Smooth muscle cell (in vitro differentiated cells): ENCODE results near the gene LYRM4. TPM values are rescaled to one million over a fixed set of nuclear protein-coding genes. Genes with fewer than 3 reads are reported as not detected.

ENCODE experiments used
- DNase-seq: peaks from one replicate; lab custom pipeline; 2025; ENCODE audit not compliant: unreplicated experiment; lab: John Stamatoyannopoulos, UW
- H2AFZ ChIP-seq: fragments of 200-600 bp; sonication (generic); 2 replicates; pipeline ENCODE4 v1.6.0; 2016; ENCODE audit warnings: antibody characterized with exemption, low read depth, mild to moderate bottlenecking
- H3F3A ChIP-seq: fragments of 200-600 bp; sonication (generic); 2 replicates; pipeline ENCODE4 v1.6.0; 2017; ENCODE audit warnings: antibody characterized with exemption, low read depth
- H3K27ac ChIP-seq: fragments of 200-600 bp; sonication (generic); 2 replicates; pipeline ENCODE4 v1.5.1; 2016; ENCODE audit warnings: low read depth, mild to moderate bottlenecking
- H3K27me3 ChIP-seq: fragments of 200-600 bp; sonication (generic); 2 replicates; pipeline ENCODE4 v1.6.1; 2016; ENCODE audit warnings: low read depth, mild to moderate bottlenecking
- H3K36me3 ChIP-seq: fragments of 200-600 bp; sonication (generic); 2 replicates; pipeline ENCODE4 v1.5.1; 2016; ENCODE audit warnings: low read depth
- H3K4me1 ChIP-seq: fragments of 200-600 bp; sonication (generic); 2 replicates; pipeline ENCODE4 v1.5.1; 2016; ENCODE audit warnings: low read depth
- H3K4me2 ChIP-seq: fragments of 200-600 bp; sonication (generic); 2 replicates; pipeline ENCODE4 v1.6.0; 2016; ENCODE audit warnings: mild to moderate bottlenecking
- H3K4me3 ChIP-seq: fragments of 200-600 bp; sonication (generic); 2 replicates; pipeline ENCODE4 v1.5.1; 2016; ENCODE audit warnings: mild to moderate bottlenecking
- H3K79me2 ChIP-seq: fragments of 200-600 bp; sonication (generic); 2 replicates; pipeline ENCODE4 v1.6.0; 2016; ENCODE audit warnings: low read depth, mild to moderate bottlenecking
- H3K9ac ChIP-seq: fragments of 200-600 bp; sonication (generic); 2 replicates; pipeline ENCODE4 v1.6.0; 2016; ENCODE audit warnings: low read depth
- H3K9me3 ChIP-seq: fragments of 200-600 bp; sonication (generic); replicated peaks from 2 replicates; pipeline ENCODE4 v1.5.1; 2016; ENCODE audit warnings: low read depth
- H4K20me1 ChIP-seq: fragments of 200-600 bp; sonication (generic); 2 replicates; pipeline ENCODE4 v1.6.0; 2016; ENCODE audit warnings: low read depth
- CTCF ChIP-seq: fragments of 200-600 bp; sonication (generic); IDR thresholded peaks from 2 replicates; pipeline ENCODE4 v1.5.1; 2017; ENCODE audit warnings: borderline replicate concordance, mild to moderate bottlenecking, antibody characterized with exemption; ENCODE audit not compliant: insufficient read depth, poor library complexity, severe bottlenecking
- WGBS: methylation state at CpG from one replicate; pipeline ENCODE4 v1.1.7; 2016; ENCODE audit warnings: low lambda C conversion rate; 5-methylcytosine and 5-hydroxymethylcytosine counted together
- polyA plus RNA-seq: library from polyadenylated mRNA; unstranded; fragments of >200 nt; fragmentation: Nextera tagmentation; extraction: Ambion mirVana; gene quantifications from 2 replicates; pipeline ENCODE4 v1.2.1, GENCODE V29; 2016
- total RNA-seq: library from RNA; depleted of rRNA; stranded (reverse); fragments of >200 nt; gene quantifications from 2 replicates; pipeline ENCODE4 v1.2.3, GENCODE V29; 2014

The LYRM4 gene
- total and polyA plus RNA-seq, 2 experiments from 2014 or later, result 26.1 to 27.1 TPM

DNA sequence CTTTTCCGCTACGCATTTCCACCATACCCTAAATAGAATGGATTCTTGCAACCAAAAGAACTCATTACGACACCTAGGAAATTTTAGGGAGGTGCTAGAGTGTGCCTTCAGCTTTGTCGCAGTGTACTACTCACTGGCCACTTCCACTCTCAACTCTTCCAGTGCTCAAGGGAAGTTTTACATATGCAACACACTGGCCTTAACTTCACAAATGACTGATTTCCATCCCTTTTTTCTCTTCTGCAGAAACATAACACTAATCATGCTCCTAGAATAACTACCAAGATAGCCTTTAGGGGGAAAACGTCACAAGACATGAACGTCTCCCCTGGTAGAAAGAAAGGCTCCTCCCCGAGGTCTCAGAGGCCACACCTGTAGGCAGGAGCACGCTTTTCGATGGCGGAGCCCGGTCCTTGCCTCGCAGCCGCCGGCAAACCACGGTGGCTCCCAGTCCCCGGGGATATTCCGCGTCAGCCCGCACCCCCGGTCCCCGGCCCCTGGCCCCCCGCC, 584 bp downstream of the LYRM4 start:
- Histone ChIP-seq H3K4me1 (peaks cover 16% of the 10 kb centered on the region), H3K4me2 (peak overlapping the region; percentile 98), H4K20me1 (no peaks in the 10 kb centered on the region), H3K36me3 (no peaks in the 10 kb centered on the region), H3K9ac (peak overlapping the region; percentile 99), H3F3A (no peaks in the 10 kb centered on the region), H2AFZ (peak overlapping the region; percentile 99), H3K27me3 (no peaks in the 10 kb centered on the region), H3K27ac (peak overlapping the region; percentile 98), H3K79me2 (peaks cover 54% of the 10 kb centered on the region), H3K4me3 (peak overlapping the region; percentile 94), H3K9me3 (no peaks in the 10 kb centered on the region)
- 2% methylated on average over 21 of the region's 22 CpGs for WGBS
- peak; percentile 58 for DNase-seq
- no peak for TF ChIP-seq CTCF

DNA sequence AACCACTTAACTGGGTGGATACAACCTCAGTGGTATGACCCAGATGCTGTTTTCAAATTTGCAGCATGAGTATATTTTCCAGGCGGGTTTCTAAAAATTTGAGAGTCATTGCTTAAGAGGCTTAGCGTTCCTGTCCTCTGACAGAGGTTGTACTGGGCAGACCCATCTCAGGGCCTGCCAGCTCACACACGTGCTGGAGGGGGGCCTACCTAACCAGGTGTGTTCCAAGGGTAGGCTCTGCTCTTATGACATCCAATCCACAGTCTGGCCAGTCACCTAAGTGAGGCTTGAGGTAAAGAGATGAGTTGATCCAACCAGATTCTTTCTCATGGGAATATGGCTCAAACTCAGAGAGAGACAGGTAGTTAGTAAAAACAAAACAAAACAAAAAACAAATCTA, 1.3 kb downstream of the LYRM4 start:
- Histone ChIP-seq H3K9me3 (no peaks in the 10 kb centered on the region), H3K4me3 (peak overlapping the region; percentile 94), H3K4me2 (peak overlapping the region; percentile 98), H3F3A (no peaks in the 10 kb centered on the region), H3K36me3 (no peaks in the 10 kb centered on the region), H3K79me2 (peaks cover 47% of the 10 kb centered on the region), H3K27me3 (no peaks in the 10 kb centered on the region), H3K27ac (peak overlapping the region; percentile 98), H2AFZ (no peak overlapping the region), H3K9ac (no peak overlapping the region), H3K4me1 (peaks cover 16% of the 10 kb centered on the region), H4K20me1 (no peaks in the 10 kb centered on the region)
- DNase-seq, result no peak
- 72% methylated on average over 3 of the region's 3 CpGs for WGBS
- TF ChIP-seq CTCF, result no peak

- no peak overlapping the region for H3K4me2 ChIP-seq
- H3K79me2 ChIP-seq, result peaks cover 26% of the 10 kb centered on the region
- H3K36me3 ChIP-seq, result no peaks in the 10 kb centered on the region
- WGBS, result 97% methylated on average over 8 of the region's 8 CpGs
- H3K27me3 ChIP-seq, result no peaks in the 10 kb centered on the region
- TF ChIP-seq CTCF, result no peak
- H2AFZ ChIP-seq, result no peak overlapping the region
- no peak overlapping the region for H3K4me3 ChIP-seq
- no peak for DNase-seq
- no peak overlapping the region for H3K9ac ChIP-seq
- H4K20me1 ChIP-seq, result no peaks in the 10 kb centered on the region
- H3K27ac ChIP-seq, result no peak overlapping the region
- no peaks in the 10 kb centered on the region for H3F3A ChIP-seq
- no peaks in the 10 kb centered on the region for H3K9me3 ChIP-seq
- peaks cover 11% of the 10 kb centered on the region for H3K4me1 ChIP-seq
Measured at GRCh38 chr6:5257400-5257799, 3.4 kb downstream of the LYRM4 start.

DNA sequence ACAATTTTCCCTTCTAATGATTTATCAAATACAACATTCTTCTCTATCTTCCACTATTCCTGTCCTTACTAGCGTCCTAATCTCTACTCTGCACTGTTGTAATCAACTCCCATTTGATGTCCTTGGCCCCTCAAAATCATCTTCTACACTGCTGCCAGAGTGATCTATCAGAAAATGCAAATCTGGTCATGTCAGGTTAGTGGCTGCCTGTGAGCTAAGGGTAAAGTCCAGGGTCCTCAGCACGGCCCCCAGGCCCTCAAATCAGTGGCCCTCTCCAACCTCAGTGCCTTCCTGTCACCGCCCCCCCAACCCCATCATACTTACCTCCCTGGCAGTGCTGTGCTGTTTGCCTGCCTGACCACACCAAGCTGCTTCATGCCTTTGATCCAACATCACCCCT, 3.8 kb downstream of the LYRM4 start:
- H3K9ac ChIP-seq, result no peak overlapping the region
- no peaks in the 10 kb centered on the region for H3K36me3 ChIP-seq
- H4K20me1 ChIP-seq, result no peaks in the 10 kb centered on the region
- peaks cover 9% of the 10 kb centered on the region for H3K4me1 ChIP-seq
- peaks cover 22% of the 10 kb centered on the region for H3K79me2 ChIP-seq
- H3K27ac ChIP-seq, result no peak overlapping the region
- H3F3A ChIP-seq, result no peaks in the 10 kb centered on the region
- 89% methylated on average over 3 of the region's 3 CpGs for WGBS
- H3K9me3 ChIP-seq, result no peaks in the 10 kb centered on the region
- DNase-seq, result no peak
- no peak overlapping the region for H3K4me3 ChIP-seq
- TF ChIP-seq CTCF, result no peak
- no peak overlapping the region for H3K4me2 ChIP-seq
- H3K27me3 ChIP-seq, result no peaks in the 10 kb centered on the region
- no peak overlapping the region for H2AFZ ChIP-seq
